Peyer's patch (tissue), 4 donors: ENCODE measurements around the gene SLC25A29. TPM values are rescaled to one million over a fixed set of nuclear protein-coding genes. Genes with fewer than 3 reads are reported as not detected.

Experiments
- DNase-seq, 3 donors: peaks; one replicate each; pipeline ENCODE4 v3.0.0-alpha.2; 2017 to 2019
- H3K27ac ChIP-seq, 4 donors: fragments of 200-600 bp; sonication (generic); one replicate each; pipeline ENCODE4 v1.5.1; 2016 to 2019
- H3K27me3 ChIP-seq, 2 donors: fragments of 200-600 bp; sonication (generic); one replicate each; pipeline ENCODE4 v1.5.1; 2019
- H3K36me3 ChIP-seq, 3 donors: fragments of 200-600 bp; sonication (generic); one replicate each; pipeline ENCODE4 v1.5.1; 2016 to 2019
- H3K4me1 ChIP-seq, 4 donors: fragments of 200-600 bp; sonication (generic); one replicate each; pipeline ENCODE4 v1.5.1; 2016 to 2019
- H3K4me3 ChIP-seq, 4 donors: fragments of 200-600 bp; sonication (generic); 1 replicate in 3 of 4; 2 replicates in 1 of 4; pipeline ENCODE4 v1.5.1; 2016 to 2019; ENCODE audit warnings: mild to moderate bottlenecking in 1 of 4
- H3K9me3 ChIP-seq, 4 donors: fragments of 200-600 bp; sonication (generic); one replicate each; pipeline ENCODE4 v1.5.1; 2016 to 2019; ENCODE audit warnings: mild to moderate bottlenecking in 1 of 4
- POLR2A ChIP-seq, 2 donors: fragments of 450-650 bp; IDR thresholded peaks; one replicate each; pipeline ENCODE4 v1.5.1; 2017; ENCODE audit warnings: antibody characterized with exemption in 2 of 2, mild to moderate bottlenecking in 2 of 2, moderate library complexity in 2 of 2
- total RNA-seq, 4 donors: library from RNA; depleted of rRNA; stranded (reverse); fragments of >200 nt; gene quantifications; one replicate each; pipeline ENCODE4 v1.1.0, GENCODE V29; 2016
- TF ChIP-seq, protein P1 (sequence below), 6 experiments: fragments of 450-650 bp in 4 of 6; fragments of 200-600 bp in 2 of 6; sonication (generic) in 1 of 6; IDR thresholded peaks; one replicate each; pipeline ENCODE4 v1.5.1; 2017 to 2019; ENCODE audit warnings: antibody characterized with exemption in 6 of 6, mild to moderate bottlenecking in 3 of 6, moderate library complexity in 1 of 6

Gene SLC25A29
- total RNA-seq, 4 donors from 2014 or later: 11.0 to 74.5 (median 32.0) TPM

DNA sequence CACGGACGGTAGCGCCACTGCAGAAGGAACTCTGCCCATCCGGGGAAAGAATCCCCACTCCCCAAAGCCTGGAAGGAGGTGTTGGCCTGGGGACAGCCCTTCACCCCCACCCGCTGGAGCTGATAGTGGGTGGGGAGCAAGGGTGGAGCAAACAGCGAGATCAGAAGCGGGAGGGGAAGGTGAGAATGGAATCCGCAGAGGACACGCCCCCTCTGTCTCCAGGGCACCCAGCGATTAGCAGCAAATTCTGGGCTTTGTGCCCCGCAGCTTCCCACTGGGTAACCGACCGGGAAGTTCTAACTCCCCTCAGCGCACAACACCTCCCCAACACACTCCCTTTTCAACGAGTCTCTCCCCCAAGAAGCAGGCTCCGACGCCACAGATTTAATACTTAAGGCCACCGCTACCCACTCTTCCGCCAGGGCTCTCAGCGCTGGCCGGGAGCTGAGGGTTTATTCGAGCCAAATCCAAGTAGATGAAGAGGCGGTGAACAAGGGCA, 1.4 kb downstream of the SLC25A29 start:
- Histone ChIP-seq H3K9me3 (no peaks in the 10 kb centered on the region), H3K36me3 (no peaks in the 10 kb centered on the region), H3K27me3 (no peaks in the 10 kb centered on the region), H3K4me3 (peak overlapping the region; percentile 81 to 93 (median 83)), H3K4me1 (peaks cover 0 to 39% (median 6%) of the 10 kb centered on the region in 4 donors), H3K27ac (peak overlapping the region; percentile 77 to 90 (median 81))
- no peak for TF ChIP-seq POLR2A (IDR thresholded peaks at IDR 0.05)
- TF ChIP-seq, protein P1, sequence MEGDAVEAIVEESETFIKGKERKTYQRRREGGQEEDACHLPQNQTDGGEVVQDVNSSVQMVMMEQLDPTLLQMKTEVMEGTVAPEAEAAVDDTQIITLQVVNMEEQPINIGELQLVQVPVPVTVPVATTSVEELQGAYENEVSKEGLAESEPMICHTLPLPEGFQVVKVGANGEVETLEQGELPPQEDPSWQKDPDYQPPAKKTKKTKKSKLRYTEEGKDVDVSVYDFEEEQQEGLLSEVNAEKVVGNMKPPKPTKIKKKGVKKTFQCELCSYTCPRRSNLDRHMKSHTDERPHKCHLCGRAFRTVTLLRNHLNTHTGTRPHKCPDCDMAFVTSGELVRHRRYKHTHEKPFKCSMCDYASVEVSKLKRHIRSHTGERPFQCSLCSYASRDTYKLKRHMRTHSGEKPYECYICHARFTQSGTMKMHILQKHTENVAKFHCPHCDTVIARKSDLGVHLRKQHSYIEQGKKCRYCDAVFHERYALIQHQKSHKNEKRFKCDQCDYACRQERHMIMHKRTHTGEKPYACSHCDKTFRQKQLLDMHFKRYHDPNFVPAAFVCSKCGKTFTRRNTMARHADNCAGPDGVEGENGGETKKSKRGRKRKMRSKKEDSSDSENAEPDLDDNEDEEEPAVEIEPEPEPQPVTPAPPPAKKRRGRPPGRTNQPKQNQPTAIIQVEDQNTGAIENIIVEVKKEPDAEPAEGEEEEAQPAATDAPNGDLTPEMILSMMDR (IDR thresholded peaks at IDR 0.05): no peak
- peak in 2 of 3 donors; percentile 69 to 72 for DNase-seq

DNA sequence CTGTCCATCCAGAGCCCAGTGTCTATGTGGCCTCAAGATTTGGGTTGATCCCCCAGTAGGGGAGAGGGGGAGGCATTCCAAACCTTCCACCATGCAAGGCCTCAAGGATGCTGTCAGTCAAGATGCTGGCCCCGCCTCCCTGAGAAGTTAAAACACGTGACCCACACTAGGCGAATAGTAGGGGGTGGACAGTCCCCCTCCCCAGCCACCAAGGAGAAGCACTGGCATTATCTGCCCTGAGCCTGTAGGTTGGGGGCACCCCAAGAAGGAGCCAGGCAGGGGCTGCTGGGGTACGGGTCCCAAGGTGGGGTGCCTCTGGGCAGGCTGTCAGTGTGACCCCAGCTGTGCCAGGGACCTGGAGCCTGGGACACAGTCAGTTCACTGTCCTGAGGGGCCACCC, 2.3 kb downstream of the SLC25A29 start:
- no peak for DNase-seq
- H3K9me3 ChIP-seq: no peaks in the 10 kb centered on the region
- TF ChIP-seq, protein P1 (IDR thresholded peaks at IDR 0.05): no peak
- no peak for TF ChIP-seq POLR2A (IDR thresholded peaks at IDR 0.05)
- no peaks in the 10 kb centered on the region for H3K36me3 ChIP-seq
- H3K4me3 ChIP-seq: no peak overlapping the region
- H3K27ac ChIP-seq: no peak overlapping the region
- H3K27me3 ChIP-seq: no peaks in the 10 kb centered on the region
- H3K4me1 ChIP-seq: peaks cover 0 to 39% (median 6%) of the 10 kb centered on the region in 4 donors

DNA sequence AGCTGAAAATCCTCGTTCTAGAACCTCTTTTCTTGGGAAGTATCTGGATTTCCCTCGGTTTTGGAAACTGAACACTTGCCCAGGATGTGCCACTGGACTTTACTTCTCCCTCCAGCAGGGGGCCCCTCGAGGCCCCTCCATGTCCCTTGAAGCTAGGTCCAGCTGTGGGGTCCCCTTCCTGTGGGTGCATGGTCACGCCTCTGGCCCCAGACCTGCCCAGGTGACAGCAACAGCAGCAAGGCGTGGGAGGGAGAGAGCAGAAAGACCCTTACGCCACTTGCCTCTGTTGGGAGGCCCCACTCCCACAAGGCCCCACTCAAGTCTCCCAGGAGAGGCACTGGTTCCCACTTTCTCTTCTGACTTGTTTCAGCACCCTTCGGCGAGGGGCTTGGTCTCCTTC, 3.1 kb downstream of the SLC25A29 start:
- Histone ChIP-seq H3K9me3 (no peaks in the 10 kb centered on the region), H3K27me3 (no peaks in the 10 kb centered on the region), H3K36me3 (no peaks in the 10 kb centered on the region), H3K4me3 (no peak overlapping the region), H3K27ac (no peak overlapping the region), H3K4me1 (peaks cover 0 to 39% (median 6%) of the 10 kb centered on the region in 4 donors)
- no peak for DNase-seq
- TF ChIP-seq, protein P1 (IDR thresholded peaks at IDR 0.05): peak in 5 of 6 experiments; percentile 17 to 53 (median 37)
- TF ChIP-seq POLR2A (IDR thresholded peaks at IDR 0.05): no peak

DNA sequence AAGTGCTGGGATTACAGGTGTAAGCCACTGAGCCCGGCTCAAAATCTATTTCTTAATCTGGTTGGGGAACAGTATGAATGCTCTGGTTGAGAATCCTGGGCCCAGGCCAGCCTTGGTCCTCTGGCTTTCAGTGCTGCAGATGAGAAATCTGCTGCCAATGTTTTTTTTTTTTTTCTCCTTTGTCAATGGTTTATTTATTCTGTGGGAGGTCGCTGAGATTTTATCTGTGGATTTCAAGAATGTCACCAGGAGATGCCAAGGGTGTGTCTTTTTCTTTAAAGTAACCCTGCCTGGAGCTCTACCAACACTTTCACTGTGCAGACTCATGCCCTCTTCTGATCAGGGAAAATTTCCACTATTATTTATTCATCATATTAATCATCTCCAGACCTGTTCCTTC, 3.6 kb downstream of the SLC25A29 start:
- no peak overlapping the region for H3K27ac ChIP-seq
- no peak for DNase-seq
- H3K9me3 ChIP-seq: no peaks in the 10 kb centered on the region
- H3K4me3 ChIP-seq: no peak overlapping the region
- peaks cover 0 to 39% (median 9%) of the 10 kb centered on the region in 4 donors for H3K4me1 ChIP-seq
- TF ChIP-seq POLR2A (IDR thresholded peaks at IDR 0.05): no peak
- H3K36me3 ChIP-seq: no peaks in the 10 kb centered on the region
- H3K27me3 ChIP-seq: no peaks in the 10 kb centered on the region

DNA sequence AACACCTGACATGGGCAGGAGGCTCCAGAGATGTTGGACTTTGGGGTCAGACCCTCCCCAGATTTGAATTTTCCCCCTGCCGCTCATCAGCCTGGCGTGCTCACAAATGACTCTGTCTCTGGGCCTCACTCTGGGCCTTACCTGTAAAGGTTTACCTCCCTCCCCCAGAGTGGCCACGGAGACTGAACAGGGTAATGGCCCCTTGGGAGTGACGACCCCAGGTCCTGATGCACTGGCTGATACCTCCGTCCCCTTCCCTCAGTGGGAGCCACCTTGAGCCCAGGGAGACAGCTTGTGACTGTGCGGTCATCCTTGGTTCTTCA, 7.0 kb downstream of the SLC25A29 start:
- H3K27ac ChIP-seq: no peak overlapping the region
- no peaks in the 10 kb centered on the region for H3K9me3 ChIP-seq
- TF ChIP-seq, protein P1 (IDR thresholded peaks at IDR 0.05): no peak
- no peak for TF ChIP-seq POLR2A (IDR thresholded peaks at IDR 0.05)
- H3K36me3 ChIP-seq: no peaks in the 10 kb centered on the region
- no peak for DNase-seq
- peaks cover 0 to 37% (median 8%) of the 10 kb centered on the region in 4 donors for H3K4me1 ChIP-seq
- no peak overlapping the region for H3K4me3 ChIP-seq
- no peaks in the 10 kb centered on the region for H3K27me3 ChIP-seq

DNA sequence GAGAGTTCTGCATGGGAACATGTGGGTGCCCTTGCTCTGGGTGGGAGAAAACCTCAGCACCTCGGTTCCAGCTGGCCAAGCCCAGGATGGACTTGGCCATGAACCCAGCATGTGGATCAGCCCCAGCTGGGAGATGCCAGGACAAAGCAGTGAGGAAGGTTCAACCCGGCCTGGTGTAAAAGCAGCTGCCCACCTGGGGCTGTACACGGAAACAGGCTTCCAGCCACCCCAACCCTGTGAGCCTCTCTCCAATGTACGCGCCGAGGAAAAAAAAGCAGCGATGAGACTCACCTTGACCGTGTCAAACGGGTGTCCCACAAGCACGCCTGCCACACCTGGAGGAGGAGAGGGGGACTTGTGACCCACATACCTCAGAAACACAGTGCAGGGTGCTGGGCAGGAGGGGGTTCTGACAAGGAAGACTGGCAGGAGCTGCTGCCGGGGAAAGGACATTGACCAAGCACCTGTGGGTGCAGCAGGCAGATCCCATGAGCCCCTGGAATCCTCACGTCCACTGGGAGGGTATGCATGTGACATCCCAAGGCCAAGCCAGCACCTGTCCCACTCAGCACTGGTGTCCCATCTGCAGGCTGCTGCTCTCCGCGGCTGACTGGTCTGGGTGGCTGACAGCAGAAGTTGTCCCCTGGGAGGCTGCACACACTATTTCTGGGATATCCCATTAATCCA, 7.5 kb downstream of the SLC25A29 start:
- H3K36me3 ChIP-seq: no peaks in the 10 kb centered on the region
- H3K9me3 ChIP-seq: no peaks in the 10 kb centered on the region
- peaks cover 0 to 32% (median 8%) of the 10 kb centered on the region in 4 donors for H3K4me1 ChIP-seq
- no peak overlapping the region for H3K27ac ChIP-seq
- no peaks in the 10 kb centered on the region for H3K27me3 ChIP-seq
- peak in 1 of 3 donors; percentile 33 for DNase-seq
- no peak overlapping the region for H3K4me3 ChIP-seq
- TF ChIP-seq, protein P1 (IDR thresholded peaks at IDR 0.05): no peak
- TF ChIP-seq POLR2A (IDR thresholded peaks at IDR 0.05): no peak
